ENCODE results near the gene SREBF1.

Gene SREBF1

GRCh38 chr17:17798010-17798556 lies 38.7 kb downstream of the SREBF1 start:
- H3K27ac ChIP-seq, result no peak overlapping the region
- TF ChIP-seq, protein P1, sequence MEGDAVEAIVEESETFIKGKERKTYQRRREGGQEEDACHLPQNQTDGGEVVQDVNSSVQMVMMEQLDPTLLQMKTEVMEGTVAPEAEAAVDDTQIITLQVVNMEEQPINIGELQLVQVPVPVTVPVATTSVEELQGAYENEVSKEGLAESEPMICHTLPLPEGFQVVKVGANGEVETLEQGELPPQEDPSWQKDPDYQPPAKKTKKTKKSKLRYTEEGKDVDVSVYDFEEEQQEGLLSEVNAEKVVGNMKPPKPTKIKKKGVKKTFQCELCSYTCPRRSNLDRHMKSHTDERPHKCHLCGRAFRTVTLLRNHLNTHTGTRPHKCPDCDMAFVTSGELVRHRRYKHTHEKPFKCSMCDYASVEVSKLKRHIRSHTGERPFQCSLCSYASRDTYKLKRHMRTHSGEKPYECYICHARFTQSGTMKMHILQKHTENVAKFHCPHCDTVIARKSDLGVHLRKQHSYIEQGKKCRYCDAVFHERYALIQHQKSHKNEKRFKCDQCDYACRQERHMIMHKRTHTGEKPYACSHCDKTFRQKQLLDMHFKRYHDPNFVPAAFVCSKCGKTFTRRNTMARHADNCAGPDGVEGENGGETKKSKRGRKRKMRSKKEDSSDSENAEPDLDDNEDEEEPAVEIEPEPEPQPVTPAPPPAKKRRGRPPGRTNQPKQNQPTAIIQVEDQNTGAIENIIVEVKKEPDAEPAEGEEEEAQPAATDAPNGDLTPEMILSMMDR (conservative IDR thresholded peaks at IDR 0.05), result no peak

- TF ChIP-seq, protein P1 (conservative IDR thresholded peaks at IDR 0.05), result no peak
- no peak overlapping the region for H3K27ac ChIP-seq
Observed at GRCh38 chr17:17797119-17797809, 39.5 kb downstream of the SREBF1 start.

DNA sequence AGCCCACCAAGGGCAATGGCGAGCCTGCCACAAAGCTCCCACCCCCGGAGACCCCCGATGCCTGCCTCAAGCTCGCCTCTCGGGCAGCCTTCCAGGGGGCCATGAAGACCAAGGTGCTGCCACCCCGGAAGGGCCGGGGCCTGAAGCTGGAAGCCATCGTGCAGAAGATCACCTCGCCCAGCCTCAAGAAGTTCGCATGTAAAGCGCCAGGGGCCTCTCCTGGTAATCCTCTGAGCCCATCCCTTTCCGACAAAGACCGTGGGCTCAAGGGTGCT lies 40.1 kb downstream of the SREBF1 start:
- H3K27ac ChIP-seq, result no peak overlapping the region
- TF ChIP-seq, protein P1 (conservative IDR thresholded peaks at IDR 0.05), result no peak

DNA sequence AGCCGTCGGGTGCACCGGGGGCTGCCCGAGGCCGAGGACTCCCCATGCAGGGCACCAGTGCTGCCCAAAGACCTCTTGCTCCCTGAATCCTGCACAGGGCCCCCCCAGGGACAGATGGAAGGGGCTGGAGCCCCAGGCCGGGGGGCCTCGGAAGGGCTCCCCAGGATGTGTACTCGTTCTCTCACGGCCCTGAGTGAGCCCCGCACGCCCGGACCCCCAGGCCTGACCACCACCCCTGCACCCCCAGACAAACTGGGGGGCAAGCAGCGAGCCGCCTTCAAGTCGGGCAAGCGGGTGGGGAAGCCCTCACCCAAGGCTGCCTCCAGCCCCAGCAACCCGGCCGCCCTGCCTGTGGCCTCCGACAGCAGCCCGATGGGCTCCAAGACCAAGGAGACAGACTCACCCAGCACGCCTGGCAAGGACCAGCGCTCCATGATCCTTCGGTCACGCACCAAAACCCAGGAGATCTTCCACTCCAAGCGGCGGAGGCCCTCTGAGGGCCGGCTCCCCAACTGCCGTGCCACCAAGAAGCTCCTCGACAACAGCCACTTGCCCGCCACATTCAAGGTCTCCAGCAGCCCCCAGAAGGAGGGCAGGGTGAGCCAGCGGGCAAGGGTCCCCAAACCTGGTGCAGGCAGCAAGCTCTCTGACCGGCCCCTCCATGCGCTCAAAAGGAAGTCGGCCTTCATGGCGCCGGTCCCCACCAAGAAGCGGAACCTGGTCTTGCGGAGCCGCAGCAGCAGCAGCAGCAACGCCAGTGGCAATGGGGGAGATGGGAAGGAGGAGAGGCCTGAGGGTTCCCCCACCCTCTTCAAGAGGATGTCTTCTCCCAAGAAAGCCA lies 40.6 kb downstream of the SREBF1 start:
- TF ChIP-seq, protein P1 (conservative IDR thresholded peaks at IDR 0.05), result no peak
- no peak overlapping the region for H3K27ac ChIP-seq

GRCh38 chr17:17795296-17795695 lies 41.5 kb downstream of the SREBF1 start:
- no peak overlapping the region for H3K27ac ChIP-seq
- TF ChIP-seq, protein P1 (conservative IDR thresholded peaks at IDR 0.05), result no peak

GRCh38 chr17:17794382-17794781 lies 42.4 kb downstream of the SREBF1 start:
- TF ChIP-seq, protein P1 (conservative IDR thresholded peaks at IDR 0.05), result no peak
- H3K27ac ChIP-seq, result no peak overlapping the region

DNA sequence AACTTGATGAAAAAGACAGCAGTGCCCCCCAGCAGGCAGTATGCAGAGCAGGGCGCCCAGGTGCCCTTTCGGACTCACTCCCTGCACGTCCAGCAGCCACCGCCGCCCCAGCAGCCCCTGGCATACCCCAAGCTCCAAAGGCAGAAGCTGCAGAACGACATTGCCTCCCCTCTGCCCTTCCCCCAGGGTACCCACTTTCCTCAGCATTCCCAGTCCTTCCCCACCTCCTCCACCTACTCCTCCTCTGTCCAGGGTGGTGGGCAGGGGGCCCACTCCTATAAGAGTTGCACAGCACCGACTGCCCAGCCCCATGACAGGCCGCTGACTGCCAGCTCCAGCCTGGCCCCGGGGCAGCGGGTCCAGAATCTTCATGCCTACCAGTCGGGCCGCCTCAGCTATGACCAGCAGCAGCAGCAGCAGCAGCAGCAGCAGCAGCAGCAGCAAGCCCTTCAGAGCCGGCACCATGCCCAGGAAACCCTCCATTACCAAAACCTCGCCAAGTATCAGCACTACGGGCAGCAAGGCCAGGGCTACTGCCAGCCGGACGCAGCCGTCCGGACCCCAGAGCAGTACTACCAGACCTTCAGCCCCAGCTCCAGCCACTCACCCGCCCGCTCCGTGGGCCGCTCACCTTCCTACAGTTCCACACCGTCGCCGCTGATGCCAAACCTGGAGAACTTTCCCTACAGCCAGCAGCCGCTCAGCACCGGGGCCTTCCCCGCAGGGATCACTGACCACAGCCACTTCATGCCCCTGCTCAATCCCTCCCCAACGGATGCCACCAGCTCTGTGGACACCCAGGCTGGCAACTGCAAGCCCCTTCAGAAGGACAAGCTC lies 43.2 kb downstream of the SREBF1 start:
- TF ChIP-seq, protein P1 (conservative IDR thresholded peaks at IDR 0.05), result no peak

More for the DNA sequence above, 43.2 kb downstream of the SREBF1 start:
- H3K27ac ChIP-seq, result no peak overlapping the region

Measured in VCaP (cell line).